ENCODE measurements around the gene TMEM30A.
A peak's percentile ranks its signal among the peaks of the same experiment; 100 is the strongest.

Gene TMEM30A

GRCh38 chr6:75215291-75215690, 69.3 kb downstream of the TMEM30A start:
- DNase-seq (ENCODE audit: low read depth), result no peak

- DNase-seq (ENCODE audit: low read depth), result no peak
These were observed 70.9 kb downstream of the TMEM30A start for GRCh38 chr6:75213732-75214131.

GRCh38 chr6:75213112-75213511, 71.5 kb downstream of the TMEM30A start:
- DNase-seq (ENCODE audit: low read depth), result no peak

GRCh38 chr6:75211920-75212590, 72.5 kb downstream of the TMEM30A start:
- DNase-seq (ENCODE audit: low read depth), result no peak

- DNase-seq (ENCODE audit: low read depth), result no peak
These were observed 73.5 kb downstream of the TMEM30A start for GRCh38 chr6:75210885-75211739.

GRCh38 chr6:75209184-75209723, 75.3 kb downstream of the TMEM30A start:
- DNase-seq (ENCODE audit: low read depth), result no peak

GRCh38 chr6:75208298-75209183, 76.1 kb downstream of the TMEM30A start:
- DNase-seq (ENCODE audit: low read depth), result no peak

- no peak for DNase-seq (ENCODE audit: low read depth)
These were observed 77.8 kb downstream of the TMEM30A start for GRCh38 chr6:75206576-75207342.

- peak; percentile 89 for DNase-seq (ENCODE audit: low read depth)
These were observed 78.6 kb downstream of the TMEM30A start, which contains the start of gene COL12A1 for GRCh38 chr6:75205776-75206575. Gene COL12A1 (minus strand): TSS chr6:75206053. CDS start chr6:75202792, 3,261 bp downstream.

- DNase-seq (ENCODE audit: low read depth), result no peak
These were observed 79.4 kb downstream of the TMEM30A start for GRCh38 chr6:75204959-75205775.

GRCh38 chr6:75204217-75204958, 80.2 kb downstream of the TMEM30A start:
- DNase-seq (ENCODE audit: low read depth), result no peak

GRCh38 chr6:75203721-75204120, 80.9 kb downstream of the TMEM30A start:
- DNase-seq (ENCODE audit: low read depth), result no peak
